Mammary epithelial cell (primary cell): Measurements from ENCODE around the gene TMEM131L.

Experiments used
- EZH2 ChIP-seq: IDR thresholded peaks from 2 replicates; pipeline ENCODE4 v1.6.1; 2012; ENCODE audit warnings: low read length, inconsistent platforms, borderline replicate concordance
- TF ChIP-seq, protein P1 (sequence below), 2 donors: IDR thresholded peaks in 1 of 2; conservative IDR thresholded peaks in 1 of 2; 2 replicates each; pipeline ENCODE4 v1.5.1; 2011 to 2012; ENCODE audit warnings: inconsistent platforms in 2 of 2, low read length in 2 of 2, mild to moderate bottlenecking in 2 of 2, control low read depth in 1 of 2, low read depth in 1 of 2; ENCODE audit not compliant: insufficient read depth in 1 of 2; ENCODE audit errors: extremely low read depth in 1 of 2

DNA sequence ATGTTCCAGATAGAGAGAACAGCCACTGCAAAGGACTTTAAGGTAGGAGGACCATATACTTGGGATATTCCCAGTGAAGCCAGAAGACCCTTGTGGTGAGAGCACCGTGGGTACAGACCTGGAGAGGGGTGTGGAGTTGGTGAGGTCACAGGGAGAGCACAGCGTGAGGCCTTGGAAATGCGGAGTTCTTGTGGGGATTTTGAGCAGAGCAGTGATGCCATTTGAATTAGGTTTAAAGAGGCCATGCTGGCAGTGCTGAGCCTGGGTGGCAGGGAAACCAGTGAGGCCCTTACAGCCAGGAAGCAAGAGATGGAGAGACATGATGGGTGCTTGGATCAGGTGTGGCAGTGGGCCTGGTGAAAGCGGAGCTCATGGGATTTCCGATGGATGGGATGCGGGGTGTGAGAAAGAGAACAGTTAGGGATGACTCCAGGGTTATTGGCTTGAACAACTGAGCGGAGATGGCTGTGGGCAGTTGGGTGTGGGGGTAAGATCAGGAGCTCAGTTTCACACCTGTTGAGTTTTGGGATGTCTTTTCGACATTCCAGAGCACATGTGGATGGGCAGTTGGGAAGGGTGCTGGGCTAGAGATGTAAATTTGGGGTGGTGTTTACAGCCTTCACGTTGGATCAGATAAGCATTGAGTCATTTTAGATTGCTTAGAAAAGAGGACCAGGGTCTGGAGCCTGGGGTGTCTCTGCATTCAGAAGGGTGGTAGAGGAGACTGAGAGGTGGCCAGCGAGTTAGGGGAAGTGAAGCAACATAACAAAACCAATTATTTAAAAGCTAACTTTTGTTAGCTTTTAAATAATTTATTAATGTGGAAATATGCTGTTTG is 68.9 kb downstream of the TMEM131L start:
- TF ChIP-seq, protein P1, sequence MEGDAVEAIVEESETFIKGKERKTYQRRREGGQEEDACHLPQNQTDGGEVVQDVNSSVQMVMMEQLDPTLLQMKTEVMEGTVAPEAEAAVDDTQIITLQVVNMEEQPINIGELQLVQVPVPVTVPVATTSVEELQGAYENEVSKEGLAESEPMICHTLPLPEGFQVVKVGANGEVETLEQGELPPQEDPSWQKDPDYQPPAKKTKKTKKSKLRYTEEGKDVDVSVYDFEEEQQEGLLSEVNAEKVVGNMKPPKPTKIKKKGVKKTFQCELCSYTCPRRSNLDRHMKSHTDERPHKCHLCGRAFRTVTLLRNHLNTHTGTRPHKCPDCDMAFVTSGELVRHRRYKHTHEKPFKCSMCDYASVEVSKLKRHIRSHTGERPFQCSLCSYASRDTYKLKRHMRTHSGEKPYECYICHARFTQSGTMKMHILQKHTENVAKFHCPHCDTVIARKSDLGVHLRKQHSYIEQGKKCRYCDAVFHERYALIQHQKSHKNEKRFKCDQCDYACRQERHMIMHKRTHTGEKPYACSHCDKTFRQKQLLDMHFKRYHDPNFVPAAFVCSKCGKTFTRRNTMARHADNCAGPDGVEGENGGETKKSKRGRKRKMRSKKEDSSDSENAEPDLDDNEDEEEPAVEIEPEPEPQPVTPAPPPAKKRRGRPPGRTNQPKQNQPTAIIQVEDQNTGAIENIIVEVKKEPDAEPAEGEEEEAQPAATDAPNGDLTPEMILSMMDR (conservative IDR thresholded peaks at IDR 0.05 in 1 of 2, IDR thresholded peaks at IDR 0.05 in 1 of 2; ENCODE audit: extremely low read depth in 1 of 2, insufficient read depth in 1 of 2, low read depth in 1 of 2, low read length in 2 of 2): no peak
- TF ChIP-seq EZH2: no peak
